Motor neuron (in vitro differentiated cells): ENCODE results near the gene FAM200C. TPM values are rescaled to one million over a fixed set of nuclear protein-coding genes. Genes with fewer than 3 reads are reported as not detected.

ENCODE experiments used
- ATAC-seq, 8 experiments: fragments of 200-7000 bp; cut with Tn5 transposase; replicated peaks in 6 of 8; 2 replicates each; pipeline ENCODE4 v1.8.0; 2021; ENCODE audit warnings: mild to moderate bottlenecking in 8 of 8, moderate library complexity in 8 of 8
- H3K27ac ChIP-seq, 2 donors: fragments of 250-450 bp; sonication (Bioruptor Pico); 2 replicates each; pipeline ENCODE4 v1.9.0; 2021; ENCODE audit warnings: antibody characterized with exemption in 2 of 2, mild to moderate bottlenecking in 2 of 2, moderate library complexity in 1 of 2
- H3K4me1 ChIP-seq, 2 donors: fragments of 250-450 bp; sonication (Bioruptor Pico); replicated peaks in 1 of 2; 2 replicates each; pipeline ENCODE4 v1.6.1; 2021; ENCODE audit warnings: antibody characterized with exemption in 2 of 2, mild to moderate bottlenecking in 2 of 2, moderate library complexity in 1 of 2
- H3K4me3 ChIP-seq, 5 donors: fragments of 250-450 bp; sonication (Bioruptor Pico); 2 replicates each; pipeline ENCODE4 v1.9.0; 2021; ENCODE audit warnings: antibody characterized with exemption in 5 of 5, mild to moderate bottlenecking in 5 of 5, moderate library complexity in 4 of 5
- WGBS, 10 experiments: fragments of 450-650 bp; shearing (Covaris generic); methylation state at CpG; one replicate each; pipeline ENCODE4 v1.0.0; 2022; 5-methylcytosine and 5-hydroxymethylcytosine counted together
- in situ Hi-C, 9 experiments: fragments of 400-800 bp; cut with MboI; loops; one replicate each; pipeline ENCODE4 v1.15.0; 2021; ENCODE audit warnings: low sequenced_read_pairs in 9 of 9, low pct_unique_long_range_greater_than_20kb in 2 of 9; ENCODE audit not compliant: unreplicated experiment in 9 of 9
- total RNA-seq, 8 experiments: library from RNA; unstranded; fragments of 300-600 nt; gene quantifications; 2 replicates each; pipeline versions ENCODE4 v1.2.3 to v1.2.4, GENCODE V29; 2022

FAM200C gene
- total RNA-seq, 8 experiments from 2014 or later: 3.8 to 19.7 (median 11.6) TPM

DNA sequence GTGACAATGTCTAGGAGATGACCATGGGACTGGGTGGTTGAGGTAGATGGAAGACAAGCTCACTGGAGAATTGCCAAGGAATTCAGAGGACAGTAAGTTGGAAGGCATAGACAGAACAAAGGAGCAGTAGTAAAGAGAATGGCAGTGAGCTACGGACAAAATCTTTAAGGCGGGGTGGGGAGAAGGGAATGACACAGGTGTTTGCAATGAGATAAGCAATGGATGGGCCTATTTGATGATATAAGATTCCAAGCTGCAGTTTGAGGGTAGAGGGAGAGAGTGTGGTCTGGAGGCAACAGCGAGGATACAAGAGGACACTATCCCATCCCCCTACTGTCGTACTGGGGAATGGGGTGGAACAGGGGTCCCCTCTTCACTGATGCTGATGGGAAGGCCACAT is 36.2 kb upstream of the FAM200C start:
- in situ Hi-C loops: no loop called here

DNA sequence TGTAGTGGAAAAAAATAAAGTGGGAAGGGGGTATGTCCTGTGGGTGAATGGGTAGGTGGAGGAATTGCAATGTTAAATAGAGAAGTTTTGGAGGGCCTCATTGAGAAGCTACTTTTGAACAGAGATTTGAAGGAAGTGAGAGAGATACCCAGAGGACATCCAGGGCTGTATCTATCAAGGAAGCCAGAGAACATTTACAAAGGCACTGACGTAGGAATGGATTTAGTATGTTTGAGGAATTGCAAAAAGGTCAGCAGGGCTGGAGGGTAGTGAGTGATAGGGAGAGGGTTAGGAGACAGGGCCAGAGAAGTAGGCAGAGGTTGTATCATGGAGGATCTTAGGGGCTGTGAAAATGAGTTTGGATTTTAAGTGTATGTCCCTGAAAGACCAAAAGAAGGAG is 35.7 kb upstream of the FAM200C start:
- WGBS, 10 experiments: 40 to 100% (median 100%) methylated on average over 1 of the region's 1 CpG; no CpG with 5 or more reads in 1 of the 10 experiments
- no peak overlapping the region for H3K4me3 ChIP-seq
- no peak overlapping the region for H3K27ac ChIP-seq
- ATAC-seq: no peak
- H3K4me1 ChIP-seq: peaks cover 19 to 21% of the 10 kb centered on the region in 2 donors
- in situ Hi-C loops: no loop called here

More for the DNA sequence above, 36.2 kb upstream of the FAM200C start:
- no peak overlapping the region for H3K27ac ChIP-seq
- H3K4me3 ChIP-seq: no peak overlapping the region
- ATAC-seq: no peak
- 68 to 100% (median 91%) methylated on average over 1 to 4 of the region's 4 CpGs; no CpG with 5 or more reads in 1 of the 10 experiments for WGBS, 10 experiments
- H3K4me1 ChIP-seq: peaks cover 19 to 21% of the 10 kb centered on the region in 2 donors

DNA sequence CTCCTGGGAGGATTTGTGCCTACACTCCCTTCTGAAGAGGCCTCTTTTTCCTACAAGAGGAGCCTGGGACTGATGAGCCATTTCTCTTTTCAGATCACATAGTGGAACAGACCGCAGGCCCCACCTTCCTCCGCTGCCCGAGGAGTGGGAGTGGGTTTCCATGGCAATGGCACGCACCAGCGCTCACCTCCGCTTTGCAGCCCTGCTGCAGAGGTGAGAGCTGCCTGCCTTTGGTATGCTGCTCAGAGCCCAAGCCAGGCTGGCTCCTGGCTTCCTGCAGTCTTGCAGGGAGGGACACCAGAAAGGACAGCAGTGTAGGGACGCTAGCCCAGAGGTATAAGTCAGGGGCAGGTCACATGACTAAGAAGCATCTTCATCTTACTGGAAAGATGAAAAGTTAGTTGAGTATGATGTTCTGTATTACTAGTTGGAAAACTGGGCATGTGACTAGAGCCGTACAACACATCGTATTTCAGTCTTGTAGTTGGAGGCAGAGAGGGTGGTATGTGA is 34.2 kb upstream of the FAM200C start:
- peak in 5 of 8 experiments; percentile 94 to 98 (median 97) for ATAC-seq

DNA sequence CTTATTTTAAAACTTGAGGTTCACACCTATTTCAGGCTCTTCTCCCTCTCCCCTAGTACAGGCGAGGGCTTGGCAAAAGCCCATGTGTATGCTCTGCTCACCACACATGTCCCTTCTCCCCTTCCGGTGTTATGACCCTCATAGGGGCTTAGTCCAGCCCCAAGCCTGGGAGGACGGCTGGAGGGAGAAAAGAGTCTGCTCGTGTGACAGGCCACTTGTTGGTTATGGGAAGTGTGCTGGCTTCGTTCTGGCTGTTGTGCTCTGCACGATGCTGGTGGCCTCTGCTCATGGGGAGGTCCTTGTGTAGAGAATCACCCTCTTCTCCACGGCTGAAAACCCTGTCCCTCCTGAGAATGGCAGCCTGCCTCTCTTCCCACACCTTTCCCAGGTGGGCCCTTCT is 32.9 kb upstream of the FAM200C start:
- no peak for ATAC-seq
- in situ Hi-C loops: no loop called here
- 40 to 100% (median 89%) methylated on average over 1 to 7 of the region's 7 CpGs; no CpG with 5 or more reads in 3 of the 10 experiments for WGBS, 10 experiments
- H3K27ac ChIP-seq: no peak overlapping the region
- H3K4me1 ChIP-seq: peaks cover 19 to 21% of the 10 kb centered on the region in 2 donors
- H3K4me3 ChIP-seq: no peak overlapping the region

More for the DNA sequence above, 34.2 kb upstream of the FAM200C start:
- in situ Hi-C loops: no loop called here
- 40 to 90% (median 58%) methylated on average over 1 to 7 of the region's 9 CpGs; no CpG with 5 or more reads in 2 of the 10 experiments for WGBS, 10 experiments
- Histone ChIP-seq H3K4me1 (peaks cover 19 to 21% of the 10 kb centered on the region in 2 donors), H3K27ac (peak overlapping the region; percentile 44 to 52), H3K4me3 (no peak overlapping the region)

DNA sequence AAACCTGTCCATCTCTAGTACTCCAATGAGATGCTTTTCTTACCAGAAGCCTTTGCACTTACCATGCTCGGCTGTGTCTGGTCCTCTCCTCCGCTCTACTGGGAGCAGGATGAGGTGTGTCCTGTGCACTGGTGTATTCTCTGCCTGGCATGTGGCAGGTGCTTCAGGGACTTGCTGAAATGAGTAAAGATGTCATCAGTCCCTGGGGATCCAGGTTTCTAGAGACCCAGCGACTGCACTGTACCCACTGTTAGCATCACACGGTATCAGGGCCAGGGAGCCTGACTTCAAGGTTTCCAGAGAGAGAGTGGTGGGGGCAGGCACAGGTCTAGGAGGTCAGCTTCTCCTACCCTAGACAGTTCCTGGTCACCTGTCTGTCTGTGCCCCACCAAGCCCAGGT is 32.3 kb upstream of the FAM200C start:
- peaks cover 19 to 21% of the 10 kb centered on the region in 2 donors for H3K4me1 ChIP-seq
- ATAC-seq: no peak
- in situ Hi-C loops: no loop called here
- WGBS, 10 experiments: 60 to 100% (median 100%) methylated on average over 1 to 3 of the region's 4 CpGs; no CpG with 5 or more reads in 3 of the 10 experiments
- H3K27ac ChIP-seq: no peak overlapping the region
- H3K4me3 ChIP-seq: no peak overlapping the region

DNA sequence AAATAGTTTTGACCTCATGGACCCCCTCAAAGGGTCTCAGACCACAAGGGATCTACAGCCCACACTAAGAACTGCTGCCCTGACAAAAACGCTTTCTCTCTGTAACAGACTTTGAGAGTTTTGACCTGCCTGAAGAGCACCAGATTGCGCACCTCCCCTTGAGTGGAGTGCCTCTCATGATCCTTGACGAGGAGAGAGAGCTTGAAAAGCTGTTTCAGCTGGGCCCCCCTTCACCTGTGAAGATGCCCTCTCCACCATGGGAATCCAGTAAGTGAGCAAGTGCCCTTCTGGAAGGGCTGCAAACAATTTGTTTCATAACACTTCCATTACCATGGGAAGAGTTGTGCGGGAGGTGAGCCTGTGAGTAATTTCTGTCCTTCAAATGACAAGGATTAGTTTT is 27.8 kb upstream of the FAM200C start:
- WGBS, 10 experiments: 92 to 100% (median 100%) methylated on average over 1 to 3 of the region's 4 CpGs; no CpG with 5 or more reads in 5 of the 10 experiments
- Histone ChIP-seq H3K4me1 (peaks cover 6 to 10% of the 10 kb centered on the region in 2 donors), H3K27ac (no peak overlapping the region), H3K4me3 (no peak overlapping the region)
- no peak for ATAC-seq
- in situ Hi-C loops: no loop called here

DNA sequence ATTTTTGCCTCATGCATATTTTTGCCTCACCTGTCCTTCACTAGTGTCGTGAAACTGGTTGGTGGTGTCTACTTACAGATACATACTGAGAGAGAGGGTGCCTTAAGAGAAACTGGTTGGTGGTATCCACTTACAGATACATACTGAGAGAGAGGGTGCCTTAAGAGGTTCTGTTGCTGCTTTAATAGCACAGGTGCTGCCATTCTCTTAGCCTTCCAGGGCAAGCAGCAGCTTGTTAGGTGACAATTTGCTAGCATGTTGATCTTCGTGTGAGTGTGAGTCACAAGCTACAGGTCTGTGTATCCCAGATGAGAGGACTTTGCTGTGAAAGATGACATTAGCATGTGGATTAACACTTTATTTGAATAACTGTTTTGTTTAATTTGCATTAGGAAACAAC is 23.2 kb upstream of the FAM200C start:
- Histone ChIP-seq H3K4me3 (peak overlapping the region in 1 of 5 donors; percentile 68), H3K27ac (no peak overlapping the region), H3K4me1 (peaks cover 7 to 10% of the 10 kb centered on the region in 2 donors)
- in situ Hi-C loops: no loop called here
- 0 to 80% (median 14%) methylated on average over 1 to 2 of the region's 2 CpGs; no CpG with 5 or more reads in 1 of the 10 experiments for WGBS, 10 experiments
- ATAC-seq: peak in 1 of 8 experiments; percentile 2

DNA sequence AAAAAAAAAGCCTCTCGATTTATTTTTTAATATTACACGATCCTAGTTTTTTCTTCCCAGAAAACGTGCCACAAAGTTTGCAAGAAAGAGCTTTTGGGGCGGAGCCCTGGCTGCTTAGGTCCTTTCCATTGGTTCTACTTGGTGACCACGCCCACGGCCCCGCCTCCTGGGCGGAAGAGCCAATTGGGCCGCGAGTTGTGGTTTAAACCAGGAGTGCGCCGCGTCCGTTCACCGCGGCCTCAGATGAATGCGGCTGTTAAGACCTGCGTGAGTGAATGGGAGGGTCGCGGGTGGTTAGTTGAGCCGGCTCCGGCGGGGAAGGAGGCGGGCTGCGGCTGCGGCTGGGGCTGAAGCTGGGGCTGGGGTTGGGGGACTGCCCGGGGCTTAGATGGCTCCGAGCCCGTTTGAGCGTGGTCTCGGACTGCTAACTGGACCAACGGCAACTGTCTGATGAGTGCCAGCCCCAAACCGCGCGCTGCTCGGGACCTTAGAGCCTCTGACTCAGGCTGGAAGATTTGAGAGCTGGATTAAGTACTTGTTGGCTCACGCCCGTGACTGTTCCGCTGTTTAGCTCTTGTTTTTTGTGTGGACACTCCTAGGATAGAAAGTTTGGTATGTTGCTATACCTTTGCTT is 21.9 kb upstream of the FAM200C start, which contains the start of gene PTTG1:
TSS of gene PTTG1 (plus strand) at position 231 of the 634 bp plus-strand sequence. CDS start 458 bp downstream, outside the sequence.
- H3K27ac ChIP-seq: peak within 1 kb of the TSS in 1 of 2 donors; percentile 22
- 0 to 4% (median 0%) methylated on average over 3 to 20 of the region's 39 CpGs; no CpG with 5 or more reads in 1 of the 10 experiments for WGBS, 10 experiments

DNA sequence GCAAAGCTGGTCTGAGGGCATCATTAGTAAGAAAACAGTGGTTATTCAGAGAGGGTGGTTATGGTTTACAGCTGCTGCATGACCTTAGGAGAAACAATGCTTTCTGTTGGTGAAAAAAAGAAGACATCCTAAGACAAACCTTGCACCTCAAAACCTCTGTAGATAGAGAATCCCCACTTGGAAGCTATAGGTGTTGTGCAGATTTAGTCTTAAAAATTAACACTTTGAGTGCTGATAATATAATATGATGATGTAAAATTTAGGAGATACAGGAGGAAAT is 20.4 kb upstream of the FAM200C start:
- ATAC-seq: no peak
- H3K4me3 ChIP-seq: no peak overlapping the region
- H3K4me1 ChIP-seq: peaks cover 10 to 13% of the 10 kb centered on the region in 2 donors
- H3K27ac ChIP-seq: no peak overlapping the region
- in situ Hi-C loops: no loop called here

More for the DNA sequence above, 21.9 kb upstream of the FAM200C start, which contains the start of gene PTTG1:
- peaks cover 10 to 13% of the 10 kb centered on the region in 2 donors for H3K4me1 ChIP-seq
- H3K4me3 ChIP-seq: peak within 1 kb of the TSS; percentile 50 to 68 (median 52)
- in situ Hi-C loops: no loop called here
- ATAC-seq: peak; percentile 69 to 91 (median 88)

DNA sequence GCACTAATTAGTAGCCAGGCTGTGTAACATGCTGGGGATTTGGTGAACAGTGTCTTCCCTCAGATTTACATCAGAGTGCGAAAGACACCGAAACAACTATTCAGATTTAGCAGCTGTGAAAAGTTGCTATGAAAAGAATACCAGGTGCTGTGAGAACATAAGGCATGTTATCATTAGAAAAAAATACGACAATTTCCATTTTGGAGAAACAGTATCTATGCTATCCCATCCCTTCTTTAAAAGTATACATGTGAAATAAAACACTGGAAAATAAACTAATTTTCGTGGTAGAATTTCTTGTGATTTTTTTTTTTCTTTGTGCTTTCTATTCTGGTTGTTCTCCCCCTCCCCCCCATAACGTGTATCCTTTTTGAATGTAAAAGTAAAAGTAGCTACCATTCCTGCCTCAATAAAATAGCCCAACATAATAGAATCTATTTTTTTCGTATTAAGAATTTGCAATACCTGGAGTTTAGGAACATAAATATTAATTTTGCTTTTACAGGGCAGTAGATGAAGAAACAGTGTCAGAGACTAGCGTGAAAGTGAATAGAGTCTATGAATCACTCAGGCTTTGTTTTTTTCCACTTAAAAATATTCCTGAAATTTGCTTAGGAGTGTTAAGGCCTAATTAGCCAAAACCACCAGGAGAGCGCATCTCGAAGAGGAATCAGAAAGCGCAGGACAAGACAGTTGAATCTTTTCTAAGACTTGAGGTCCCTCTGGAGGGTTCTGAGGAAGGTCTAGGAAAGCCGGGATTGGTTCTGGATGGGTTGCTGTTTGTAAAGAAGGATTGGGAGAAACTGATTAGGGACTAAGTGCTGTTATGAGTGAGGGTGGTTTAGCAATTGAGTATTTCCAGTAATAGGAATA is 19.8 kb upstream of the FAM200C start:
- Histone ChIP-seq H3K4me1 (peaks cover 9 to 13% of the 10 kb centered on the region in 2 donors), H3K27ac (no peak overlapping the region), H3K4me3 (peak overlapping the region; percentile 50 to 87 (median 61))
- peak in 4 of 8 experiments; percentile 1 to 19 (median 13) for ATAC-seq
- 24 to 45% (median 37%) methylated on average over 7 to 11 of the region's 11 CpGs for WGBS, 10 experiments
- in situ Hi-C loops: no loop called here

DNA sequence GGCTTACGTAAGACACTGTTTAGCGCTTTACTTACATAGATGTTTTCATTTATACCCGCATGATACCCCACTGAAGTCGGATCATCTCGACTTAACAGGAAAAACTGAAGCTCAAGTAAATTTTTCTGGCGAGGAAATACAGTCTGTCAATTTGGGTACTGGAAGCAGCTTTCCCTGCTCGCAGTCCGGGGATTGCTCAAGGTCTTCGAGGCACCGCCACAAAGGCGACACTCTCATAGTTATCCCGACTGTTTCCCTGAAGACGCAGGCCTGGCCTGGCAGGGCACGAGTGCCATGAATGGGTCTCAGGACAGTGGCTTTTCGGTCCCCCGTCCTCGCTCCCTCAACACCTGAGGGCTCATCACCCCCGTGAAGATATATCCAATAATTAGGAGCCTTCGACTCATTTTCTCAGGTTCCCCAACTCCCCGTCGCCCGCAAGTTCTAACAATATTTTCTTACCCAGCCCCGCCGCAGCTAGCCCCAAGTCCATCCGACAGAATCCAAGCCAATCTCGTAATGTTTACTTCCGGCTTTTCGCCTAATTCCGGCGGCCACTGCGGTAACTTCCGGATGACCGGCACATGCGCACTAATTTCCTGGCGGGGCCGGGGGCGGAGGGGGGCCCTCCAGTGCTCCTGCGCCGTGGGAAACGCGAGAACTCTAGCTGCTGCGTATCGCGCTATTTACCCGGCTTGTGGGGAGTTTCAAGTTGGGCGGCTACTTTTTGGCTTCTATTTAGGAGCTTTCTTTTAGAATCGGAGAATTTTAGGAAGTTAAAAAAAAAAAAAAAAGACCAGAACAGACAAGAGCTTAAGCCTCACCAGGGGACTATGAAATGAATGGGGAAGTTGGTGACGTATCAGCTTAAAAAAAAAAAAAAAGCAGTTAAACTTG is 19.0 kb upstream of the FAM200C start, which contains the start of gene SLU7:
TSS of gene SLU7 (minus strand) at position 521 of the 897 bp plus-strand sequence. CDS start 3,787 bp downstream, outside the sequence.
- 0 to 3% (median 0%) methylated on average over 3 to 26 of the region's 48 CpGs for WGBS, 10 experiments
- ATAC-seq: peak; percentile 75 to 82 (median 78)
- in situ Hi-C loops: no loop called here
- H3K4me3 ChIP-seq: peak within 1 kb of the TSS; percentile 50 to 87 (median 61)
- H3K27ac ChIP-seq: peak within 1 kb of the TSS; percentile 37 to 51
- H3K4me1 ChIP-seq: peaks cover 6 to 11% of the 10 kb centered on the region in 2 donors

DNA sequence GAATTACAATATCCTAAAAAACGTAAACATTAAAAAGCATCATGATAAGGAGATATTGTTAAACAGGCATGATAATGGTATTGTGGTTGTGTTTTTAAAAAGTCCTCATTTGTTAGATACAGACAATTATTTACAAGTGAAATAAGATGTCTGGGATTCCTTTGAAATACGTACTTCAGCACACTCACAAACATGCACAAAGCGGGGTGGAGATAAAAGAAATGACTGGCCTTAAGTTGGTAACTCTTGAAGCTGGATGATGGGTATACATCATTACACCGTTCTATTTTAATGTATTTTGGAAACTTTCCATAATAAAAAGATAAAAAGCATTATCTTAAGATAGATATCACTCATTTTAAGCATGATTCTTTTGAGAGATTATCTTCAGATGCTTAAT is 1.0 kb downstream of the FAM200C start:
- no peak overlapping the region for H3K27ac ChIP-seq
- ATAC-seq: no peak
- 13 to 38% (median 22%) methylated on average over 1 to 4 of the region's 4 CpGs for WGBS, 10 experiments
- in situ Hi-C loops: no loop called here
- peaks cover 8 to 16% of the 10 kb centered on the region in 2 donors for H3K4me1 ChIP-seq
- H3K4me3 ChIP-seq: peak overlapping the region; percentile 61 to 87 (median 63)
